H9 (cell line): Measurements from ENCODE around the gene BHLHA15. TPM values are rescaled to one million over a fixed set of nuclear protein-coding genes. Genes with fewer than 3 reads are reported as not detected.

Experiments used
- DNase-seq: peaks from one replicate; pipeline ENCODE4 v3.0.0-alpha.2; 2017
- H2AFZ ChIP-seq: one replicate; pipeline ENCODE4 v1.6.1; 2013; ENCODE audit warnings: mild to moderate bottlenecking, low read length, control low read depth, moderate library complexity
- H2AK5ac ChIP-seq: 2 replicates; pipeline ENCODE4 v1.6.1; 2013; ENCODE audit warnings: low read length, control low read depth, mixed read lengths; ENCODE audit not compliant: insufficient read length
- H2BK120ac ChIP-seq: one replicate; pipeline ENCODE4 v1.6.1; 2013; ENCODE audit warnings: low read depth, mild to moderate bottlenecking, low read length, control low read depth, inconsistent platforms; ENCODE audit not compliant: poor library complexity, severe bottlenecking
- H2BK12ac ChIP-seq: 2 replicates; pipeline ENCODE4 v1.6.1; 2013; ENCODE audit warnings: low read length, control low read depth, mixed read lengths, low read depth; ENCODE audit not compliant: insufficient read length
- H2BK15ac ChIP-seq: 2 replicates; pipeline ENCODE4 v1.6.1; 2013; ENCODE audit warnings: low read depth, low read length, control low read depth
- H2BK20ac ChIP-seq: one replicate; pipeline ENCODE4 v1.6.1; 2013; ENCODE audit warnings: low read depth, mild to moderate bottlenecking, low read length, control low read depth, inconsistent platforms; ENCODE audit not compliant: poor library complexity, severe bottlenecking
- H2BK5ac ChIP-seq: 2 replicates; pipeline ENCODE4 v1.6.1; 2013; ENCODE audit warnings: low read length, control low read depth, mixed read lengths; ENCODE audit not compliant: insufficient read length
- H3K14ac ChIP-seq: 2 replicates; pipeline ENCODE4 v1.6.1; 2013; ENCODE audit warnings: low read length, control low read depth; ENCODE audit not compliant: insufficient read depth
- H3K18ac ChIP-seq: 2 replicates; pipeline ENCODE4 v1.6.1; 2013; ENCODE audit warnings: low read depth, mild to moderate bottlenecking, mixed read lengths, low read length, control low read depth; ENCODE audit not compliant: insufficient read length
- H3K23ac ChIP-seq: 2 replicates; pipeline ENCODE4 v1.6.1; 2013; ENCODE audit warnings: low read length, control low read depth, mixed read lengths, low read depth; ENCODE audit not compliant: insufficient read length
- H3K23me2 ChIP-seq: 2 replicates; pipeline ENCODE4 v1.6.1; 2013; ENCODE audit warnings: low read depth, mild to moderate bottlenecking, mixed read lengths, low read length, control low read depth; ENCODE audit not compliant: insufficient read length, poor library complexity, severe bottlenecking
- H3K27ac ChIP-seq: 2 replicates; pipeline ENCODE4 v1.5.1; 2013; ENCODE audit warnings: low read length, control low read depth, mixed read lengths, low read depth; ENCODE audit not compliant: insufficient read length
- H3K27me3 ChIP-seq: 2 replicates; pipeline ENCODE4 v1.6.1; 2013; ENCODE audit warnings: low read length, control low read depth, inconsistent platforms; ENCODE audit not compliant: insufficient read depth
- H3K4ac ChIP-seq: 2 replicates; pipeline ENCODE4 v1.6.1; 2013; ENCODE audit warnings: low read depth, mild to moderate bottlenecking, control low read depth, inconsistent platforms, low read length, moderate library complexity
- H3K4me1 ChIP-seq: 2 replicates; pipeline ENCODE4 v1.6.1; 2013; ENCODE audit warnings: low read length, control low read depth, inconsistent platforms; ENCODE audit not compliant: insufficient read depth
- H3K4me2 ChIP-seq: 2 replicates; pipeline ENCODE4 v1.6.1; 2013; ENCODE audit warnings: low read length, control low read depth, mixed read lengths; ENCODE audit not compliant: insufficient read length, insufficient read depth
- H3K56ac ChIP-seq: 2 replicates; pipeline ENCODE4 v1.6.1; 2013; ENCODE audit warnings: low read depth, mild to moderate bottlenecking, mixed read lengths, low read length, control low read depth; ENCODE audit not compliant: insufficient read length
- H3K79me1 ChIP-seq: 2 replicates; pipeline ENCODE4 v1.6.1; 2013; ENCODE audit warnings: low read depth, mild to moderate bottlenecking, moderate library complexity, low read length, control low read depth, inconsistent platforms; ENCODE audit not compliant: insufficient read depth, poor library complexity, severe bottlenecking
- H3K79me2 ChIP-seq: 2 replicates; pipeline ENCODE4 v1.6.1; 2013; ENCODE audit warnings: low read length, control low read depth, inconsistent platforms; ENCODE audit not compliant: insufficient read depth
- H3K9ac ChIP-seq: 2 replicates; pipeline ENCODE4 v1.6.1; 2013; ENCODE audit warnings: low read length, control low read depth, mixed read lengths; ENCODE audit not compliant: insufficient read length; ENCODE audit errors: extremely low read depth
- H3K9me3 ChIP-seq: one replicate; pipeline ENCODE4 v1.6.1; 2013; ENCODE audit warnings: low read depth, low read length, inconsistent platforms; ENCODE audit not compliant: control insufficient read depth
- H3T11ph ChIP-seq: one replicate; pipeline ENCODE4 v1.6.1; 2013; ENCODE audit warnings: mild to moderate bottlenecking, low read length, control low read depth, inconsistent platforms
- H4K20me1 ChIP-seq: one replicate; pipeline ENCODE4 v1.6.1; 2013; ENCODE audit not compliant: control insufficient read depth, insufficient read length, insufficient read depth
- H4K5ac ChIP-seq: 2 replicates; pipeline ENCODE4 v1.6.1; 2013; ENCODE audit warnings: low read depth, mild to moderate bottlenecking, mixed read lengths, low read length, control low read depth; ENCODE audit not compliant: insufficient read length
- H4K8ac ChIP-seq: replicated peaks from 2 replicates; pipeline ENCODE4 v1.6.1; 2013; ENCODE audit warnings: low read length, control low read depth, mixed read lengths, low read depth; ENCODE audit not compliant: insufficient read length
- H4K91ac ChIP-seq: 2 replicates; pipeline ENCODE4 v1.6.1; 2013; ENCODE audit warnings: low read depth, mild to moderate bottlenecking, moderate library complexity, mixed read lengths, low read length, control low read depth; ENCODE audit not compliant: insufficient read length
- H3K27ac Mint-ChIP-seq, 3 experiments: 2 replicates in 2 of 3; 3 replicates in 1 of 3; pipeline ENCODE4 v1.8.0; 2020 to 2021; ENCODE audit warnings: mixed read lengths in 3 of 3, mild to moderate bottlenecking in 1 of 3, moderate library complexity in 1 of 3
- H3K27me3 Mint-ChIP-seq: 2 replicates; pipeline ENCODE4 v1.8.0; 2021; ENCODE audit warnings: low read depth, mild to moderate bottlenecking, moderate library complexity, mixed read lengths
- H3K36me3 Mint-ChIP-seq, 3 experiments: 2 replicates in 2 of 3; 3 replicates in 1 of 3; pipeline ENCODE4 v1.8.0; 2020 to 2021; ENCODE audit warnings: low read depth in 3 of 3, mixed read lengths in 3 of 3; ENCODE audit not compliant: insufficient read depth in 1 of 3
- H3K4me1 Mint-ChIP-seq, 2 experiments: 2 replicates each; pipeline ENCODE4 v1.8.0; 2020; ENCODE audit warnings: mixed read lengths in 2 of 2
- H3K4me3 Mint-ChIP-seq, 2 experiments: 2 replicates in 1 of 2; 3 replicates in 1 of 2; pipeline ENCODE4 v1.8.0; 2020 to 2021; ENCODE audit warnings: mild to moderate bottlenecking in 2 of 2, mixed read lengths in 2 of 2, moderate library complexity in 1 of 2
- H3K9me3 Mint-ChIP-seq, 2 experiments: 2 replicates in 1 of 2; 3 replicates in 1 of 2; pipeline ENCODE4 v1.8.0; 2020; ENCODE audit warnings: mild to moderate bottlenecking in 2 of 2, mixed read lengths in 2 of 2, moderate library complexity in 1 of 2
- WGBS: extraction: QIAGEN DNeasy Blood & Tissue Kit; methylation state at CpG from one replicate; pipeline ENCODE4 v1.1.7; 2013; ENCODE audit warnings: missing lambda C conversion rate, low lambda C conversion rate, mixed read lengths; ENCODE audit not compliant: insufficient read length; ENCODE audit errors: extremely low coverage; 5-methylcytosine and 5-hydroxymethylcytosine counted together
- total RNA-seq: library from RNA; stranded (reverse); gene quantifications from 2 replicates; pipeline ENCODE4 v1.2.1, GENCODE V29; 2021
- TF ChIP-seq, protein P1 (sequence below): fragments of 200-600 bp; sonication (generic); conservative IDR thresholded peaks from 3 replicates; pipeline ENCODE4 v1.8.0; 2021; ENCODE audit warnings: antibody characterized with exemption, mild to moderate bottlenecking

The BHLHA15 gene
- total RNA-seq, 1 experiment from 2014 or later: 1.4 TPM

DNA sequence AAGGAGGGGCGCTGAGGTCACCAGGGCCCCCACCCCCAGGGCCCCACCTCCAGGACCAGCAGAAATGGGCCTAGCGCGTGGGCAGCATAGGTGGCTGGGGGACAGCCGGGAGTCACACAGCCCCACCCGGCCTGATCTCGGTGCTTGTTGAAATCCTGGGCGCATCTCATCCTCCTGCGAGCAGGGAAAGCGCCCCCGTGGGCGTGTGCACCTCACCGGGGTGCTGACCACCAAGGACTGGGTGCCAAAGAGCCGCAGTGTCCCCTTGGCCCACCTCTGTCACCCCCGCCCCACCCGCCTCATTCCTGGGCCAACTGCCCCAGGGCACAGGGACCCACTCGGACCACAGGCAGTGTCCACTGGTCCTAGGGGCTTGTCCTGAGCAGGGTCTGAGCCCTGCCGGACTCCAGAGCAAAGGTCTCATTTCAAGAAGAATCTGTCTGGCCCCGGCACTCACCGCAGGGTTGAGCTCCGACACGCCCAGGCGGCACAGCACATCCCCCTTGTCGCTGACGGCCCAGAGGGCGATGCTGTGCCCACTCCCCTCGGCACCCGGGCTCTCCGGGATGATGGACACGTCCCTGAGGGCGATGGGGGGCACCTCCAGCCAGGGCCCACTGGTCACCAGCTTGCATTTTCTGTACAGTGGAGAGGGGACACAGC, 11.4 kb downstream of the BHLHA15 start:
- Histone ChIP-seq H2BK12ac (no peak overlapping the region), H2AFZ (no peak overlapping the region), H3K4me2 (no peak overlapping the region), H4K91ac (no peak overlapping the region), H3K4ac (no peak overlapping the region), H2BK120ac (no peak overlapping the region), H4K5ac (no peak overlapping the region), H3K27me3 (no peaks in the 10 kb centered on the region), H3K27ac (no peak overlapping the region), H3K9ac (no peak overlapping the region), H3K9me3 (no peaks in the 10 kb centered on the region), H3K23ac (no peak overlapping the region), H2BK20ac (no peak overlapping the region), H3K79me2 (no peaks in the 10 kb centered on the region), H4K20me1 (no peaks in the 10 kb centered on the region), H3T11ph (no peak overlapping the region), H3K23me2 (no peaks in the 10 kb centered on the region), H3K4me1 (no peaks in the 10 kb centered on the region), H3K18ac (no peak overlapping the region), H2BK5ac (no peak overlapping the region), H3K56ac (no peak overlapping the region), H2BK15ac (no peak overlapping the region), H4K8ac (no peak overlapping the region), H2AK5ac (no peak overlapping the region), H3K14ac (no peak overlapping the region; the same call in 1 of the 2 replicates), H3K79me1 (no peaks in the 10 kb centered on the region)
- Mint-ChIP-seq H3K9me3 (no peaks in the 10 kb centered on the region), H3K27ac (no peak overlapping the region), H3K4me3 (no peak overlapping the region), H3K4me1 (peaks cover 2 to 8% of the 10 kb centered on the region in 2 experiments; a peak in 3 of 4 replicates), H3K36me3 (0 out of 7 replicates have a peak, but pooled peaks cover 0 to 3% (median 0%) of the 10 kb centered on the region in 3 experiments), H3K27me3 (no peaks in the 10 kb centered on the region)
- no peak for DNase-seq
- WGBS: no CpG with 5 or more reads among the region's 30 CpGs
- TF ChIP-seq, protein P1, sequence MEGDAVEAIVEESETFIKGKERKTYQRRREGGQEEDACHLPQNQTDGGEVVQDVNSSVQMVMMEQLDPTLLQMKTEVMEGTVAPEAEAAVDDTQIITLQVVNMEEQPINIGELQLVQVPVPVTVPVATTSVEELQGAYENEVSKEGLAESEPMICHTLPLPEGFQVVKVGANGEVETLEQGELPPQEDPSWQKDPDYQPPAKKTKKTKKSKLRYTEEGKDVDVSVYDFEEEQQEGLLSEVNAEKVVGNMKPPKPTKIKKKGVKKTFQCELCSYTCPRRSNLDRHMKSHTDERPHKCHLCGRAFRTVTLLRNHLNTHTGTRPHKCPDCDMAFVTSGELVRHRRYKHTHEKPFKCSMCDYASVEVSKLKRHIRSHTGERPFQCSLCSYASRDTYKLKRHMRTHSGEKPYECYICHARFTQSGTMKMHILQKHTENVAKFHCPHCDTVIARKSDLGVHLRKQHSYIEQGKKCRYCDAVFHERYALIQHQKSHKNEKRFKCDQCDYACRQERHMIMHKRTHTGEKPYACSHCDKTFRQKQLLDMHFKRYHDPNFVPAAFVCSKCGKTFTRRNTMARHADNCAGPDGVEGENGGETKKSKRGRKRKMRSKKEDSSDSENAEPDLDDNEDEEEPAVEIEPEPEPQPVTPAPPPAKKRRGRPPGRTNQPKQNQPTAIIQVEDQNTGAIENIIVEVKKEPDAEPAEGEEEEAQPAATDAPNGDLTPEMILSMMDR: no peak
